ENCODE data around the gene RAPGEF2.

Gene RAPGEF2

GRCh38 chr4:159360549-159360948, 257.7 kb downstream of the RAPGEF2 start:
- no peak for DNase-seq (ENCODE audit: extremely low spot score)
- ChIA-PET POLR2A (no interaction called here), CTCF (no interaction called here)
- TF ChIP-seq HDGF (IDR thresholded peaks at IDR 0.05; ENCODE audit: borderline replicate concordance), result no peak
- TF ChIP-seq SP1 (IDR thresholded peaks at IDR 0.05), result no peak
- no peak for TF ChIP-seq FOXK2 (IDR thresholded peaks at IDR 0.05)
- TF ChIP-seq L3MBTL2 (conservative IDR thresholded peaks at IDR 0.05), result no peak
- no peak for TF ChIP-seq ZNF384 (IDR thresholded peaks at IDR 0.05)
- no peak for TF ChIP-seq CTBP1 (IDR thresholded peaks at IDR 0.05; ENCODE audit: borderline replicate concordance)
- no peak for TF ChIP-seq SUZ12 (IDR thresholded peaks at IDR 0.05)
- no peak for TF ChIP-seq LEF1 (IDR thresholded peaks at IDR 0.05; ENCODE audit: borderline replicate concordance)
- TF ChIP-seq NFRKB (IDR thresholded peaks at IDR 0.05), result no peak
- TF ChIP-seq ARNT (IDR thresholded peaks at IDR 0.05), result no peak
- TF ChIP-seq ELF4 (IDR thresholded peaks at IDR 0.05), result no peak
- TF ChIP-seq BHLHE40 (IDR thresholded peaks at IDR 0.05; ENCODE audit: borderline replicate concordance), result no peak

GRCh38 chr4:159363361-159363760, 260.5 kb downstream of the RAPGEF2 start:
- no peak for DNase-seq (ENCODE audit: extremely low spot score)
- POLR2A ChIA-PET, result no interaction called here
- CTCF ChIA-PET, result no interaction called here
- TF ChIP-seq SP1 (IDR thresholded peaks at IDR 0.05), result no peak
- TF ChIP-seq FOXK2 (IDR thresholded peaks at IDR 0.05), result no peak
- TF ChIP-seq L3MBTL2 (conservative IDR thresholded peaks at IDR 0.05), result no peak
- TF ChIP-seq LEF1 (IDR thresholded peaks at IDR 0.05; ENCODE audit: borderline replicate concordance), result no peak
- no peak for TF ChIP-seq FOXM1 (IDR thresholded peaks at IDR 0.05; ENCODE audit: borderline replicate concordance)
- no peak for TF ChIP-seq FOXA1 (IDR thresholded peaks at IDR 0.05)
- no peak for TF ChIP-seq PKNOX1 (IDR thresholded peaks at IDR 0.05)
- no peak for TF ChIP-seq CTBP1 (IDR thresholded peaks at IDR 0.05; ENCODE audit: borderline replicate concordance)
- no peak for TF ChIP-seq BHLHE40 (IDR thresholded peaks at IDR 0.05; ENCODE audit: borderline replicate concordance)
- TF ChIP-seq NFRKB (IDR thresholded peaks at IDR 0.05), result no peak
- no peak for TF ChIP-seq ARNT (IDR thresholded peaks at IDR 0.05)
- no peak for TF ChIP-seq ZNF384 (IDR thresholded peaks at IDR 0.05)
- no peak for TF ChIP-seq SUZ12 (IDR thresholded peaks at IDR 0.05)
- TF ChIP-seq HDGF (IDR thresholded peaks at IDR 0.05; ENCODE audit: borderline replicate concordance), result no peak
- TF ChIP-seq ELF4 (IDR thresholded peaks at IDR 0.05), result no peak
- no peak for TF ChIP-seq TARDBP (IDR thresholded peaks at IDR 0.05)

GRCh38 chr4:159366966-159367780, 264.3 kb downstream of the RAPGEF2 start:
- TF ChIP-seq ELF4 (IDR thresholded peaks at IDR 0.05) (no peak), NFRKB (IDR thresholded peaks at IDR 0.05) (no peak), L3MBTL2 (conservative IDR thresholded peaks at IDR 0.05) (no peak), ARNT (IDR thresholded peaks at IDR 0.05) (no peak), PKNOX1 (IDR thresholded peaks at IDR 0.05) (no peak), LEF1 (IDR thresholded peaks at IDR 0.05; ENCODE audit: borderline replicate concordance) (no peak), TARDBP (IDR thresholded peaks at IDR 0.05) (no peak), FOXM1 (IDR thresholded peaks at IDR 0.05; ENCODE audit: borderline replicate concordance) (no peak), ZNF384 (IDR thresholded peaks at IDR 0.05) (no peak), SUZ12 (IDR thresholded peaks at IDR 0.05) (no peak), FOXA1 (IDR thresholded peaks at IDR 0.05) (no peak), SP1 (IDR thresholded peaks at IDR 0.05) (no peak), HDGF (IDR thresholded peaks at IDR 0.05; ENCODE audit: borderline replicate concordance) (no peak), BHLHE40 (IDR thresholded peaks at IDR 0.05; ENCODE audit: borderline replicate concordance) (no peak), FOXK2 (IDR thresholded peaks at IDR 0.05) (no peak), CTBP1 (IDR thresholded peaks at IDR 0.05; ENCODE audit: borderline replicate concordance) (no peak)
- no peak for DNase-seq (ENCODE audit: extremely low spot score)
- POLR2A ChIA-PET, result no interaction called here
- CTCF ChIA-PET, result no interaction called here

GRCh38 chr4:159367781-159368080, 264.9 kb downstream of the RAPGEF2 start:
- no peak for DNase-seq (ENCODE audit: extremely low spot score)
- ChIA-PET POLR2A (no interaction called here), CTCF (interaction anchor here (0.6 kb wide), 1 partner anchor 8 kb away, joined by 3 read pairs; no protein-coding TSS in a partner anchor)
- no peak for TF ChIP-seq TARDBP (IDR thresholded peaks at IDR 0.05)
- no peak for TF ChIP-seq SUZ12 (IDR thresholded peaks at IDR 0.05)
- TF ChIP-seq SP1 (IDR thresholded peaks at IDR 0.05), result no peak
- no peak for TF ChIP-seq PKNOX1 (IDR thresholded peaks at IDR 0.05)
- no peak for TF ChIP-seq ZNF384 (IDR thresholded peaks at IDR 0.05)
- TF ChIP-seq L3MBTL2 (conservative IDR thresholded peaks at IDR 0.05), result no peak
- TF ChIP-seq FOXM1 (IDR thresholded peaks at IDR 0.05; ENCODE audit: borderline replicate concordance), result no peak
- TF ChIP-seq ELF4 (IDR thresholded peaks at IDR 0.05), result no peak
- no peak for TF ChIP-seq ARNT (IDR thresholded peaks at IDR 0.05)
- TF ChIP-seq NFRKB (IDR thresholded peaks at IDR 0.05), result no peak
- TF ChIP-seq FOXK2 (IDR thresholded peaks at IDR 0.05), result no peak
- no peak for TF ChIP-seq BHLHE40 (IDR thresholded peaks at IDR 0.05; ENCODE audit: borderline replicate concordance)
- no peak for TF ChIP-seq CTBP1 (IDR thresholded peaks at IDR 0.05; ENCODE audit: borderline replicate concordance)
- TF ChIP-seq LEF1 (IDR thresholded peaks at IDR 0.05; ENCODE audit: borderline replicate concordance), result no peak
- no peak for TF ChIP-seq FOXA1 (IDR thresholded peaks at IDR 0.05)
- TF ChIP-seq HDGF (IDR thresholded peaks at IDR 0.05; ENCODE audit: borderline replicate concordance), result no peak

- ChIA-PET CTCF (interaction anchor here (0.6 kb wide), 1 partner anchor 9 kb away, joined by 3 read pairs; no protein-coding TSS in a partner anchor), POLR2A (no interaction called here)
- no peak for DNase-seq (ENCODE audit: extremely low spot score)
- no peak for TF ChIP-seq TARDBP (IDR thresholded peaks at IDR 0.05)
- TF ChIP-seq LEF1 (IDR thresholded peaks at IDR 0.05; ENCODE audit: borderline replicate concordance), result no peak
- no peak for TF ChIP-seq SUZ12 (IDR thresholded peaks at IDR 0.05)
- no peak for TF ChIP-seq HDGF (IDR thresholded peaks at IDR 0.05; ENCODE audit: borderline replicate concordance)
- no peak for TF ChIP-seq FOXK2 (IDR thresholded peaks at IDR 0.05)
- TF ChIP-seq ZNF384 (IDR thresholded peaks at IDR 0.05), result no peak
- no peak for TF ChIP-seq FOXM1 (IDR thresholded peaks at IDR 0.05; ENCODE audit: borderline replicate concordance)
- TF ChIP-seq L3MBTL2 (conservative IDR thresholded peaks at IDR 0.05), result no peak
- TF ChIP-seq SP1 (IDR thresholded peaks at IDR 0.05), result no peak
- TF ChIP-seq FOXA1 (IDR thresholded peaks at IDR 0.05), result no peak
- TF ChIP-seq ELF4 (IDR thresholded peaks at IDR 0.05), result no peak
- TF ChIP-seq BHLHE40 (IDR thresholded peaks at IDR 0.05; ENCODE audit: borderline replicate concordance), result no peak
- TF ChIP-seq ARNT (IDR thresholded peaks at IDR 0.05), result no peak
- TF ChIP-seq CTBP1 (IDR thresholded peaks at IDR 0.05; ENCODE audit: borderline replicate concordance), result no peak
- TF ChIP-seq PKNOX1 (IDR thresholded peaks at IDR 0.05), result no peak
- no peak for TF ChIP-seq NFRKB (IDR thresholded peaks at IDR 0.05)
Observed at GRCh38 chr4:159368320-159368719, 265.4 kb downstream of the RAPGEF2 start.
